Measurements from ENCODE around the gene NAV2.
A peak's percentile ranks its signal among the peaks of the same experiment; 100 is the strongest.

Gene NAV2

DNA sequence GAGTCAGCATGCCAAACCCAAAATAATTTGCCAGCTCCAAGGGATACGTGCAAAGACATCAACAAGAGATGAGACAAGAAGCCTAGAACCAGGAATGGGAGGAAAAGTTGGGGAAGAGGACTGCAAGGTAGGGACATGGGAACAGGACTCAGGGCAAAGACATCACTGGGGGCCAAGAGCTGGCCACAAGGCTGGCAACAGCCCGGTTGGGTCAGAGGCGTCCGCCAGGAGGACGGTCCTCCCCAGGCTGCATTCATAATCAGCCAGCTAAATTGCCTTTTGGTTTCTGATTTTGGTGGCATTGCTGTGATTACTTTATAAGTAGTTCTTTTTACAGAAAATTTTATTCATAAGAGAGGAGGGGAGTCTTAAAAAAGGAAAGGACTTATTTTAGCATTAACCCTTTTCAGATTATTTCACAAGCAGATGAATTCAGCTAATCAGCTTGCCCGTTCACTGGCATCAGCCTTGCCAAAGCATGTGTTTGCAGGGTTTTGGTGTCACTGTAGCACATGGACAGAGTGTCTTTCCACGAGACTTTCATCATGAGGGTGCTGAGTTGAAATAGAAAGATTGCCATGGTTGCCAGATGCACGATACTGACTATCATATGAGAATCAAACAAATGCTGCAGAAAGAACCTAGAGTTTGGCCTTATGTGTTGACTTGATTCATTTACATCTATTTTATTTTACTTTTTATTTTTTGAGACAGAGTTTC, 23.2 kb upstream of the NAV2 start:
- DNase-seq, result no peak

DNA sequence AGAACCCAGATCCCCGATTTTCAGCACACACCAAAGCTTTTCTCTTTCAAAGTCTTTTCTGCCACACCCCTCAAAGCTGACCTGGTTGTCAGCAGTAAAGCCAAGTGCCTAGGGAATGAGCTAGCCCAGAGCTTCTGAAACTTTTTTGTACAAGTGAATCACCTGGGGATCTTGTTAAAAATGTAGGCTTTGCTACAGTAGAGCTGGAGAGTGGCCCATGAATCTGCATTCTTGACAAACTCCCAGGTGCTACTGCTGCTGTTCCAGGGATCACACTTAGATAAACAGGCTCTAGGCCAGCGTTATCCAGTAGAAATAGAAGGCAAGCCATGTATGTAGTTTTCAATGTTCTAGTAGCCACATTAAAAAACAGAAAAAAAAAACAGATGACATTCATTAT, 21.8 kb upstream of the NAV2 start:
- no peak for DNase-seq

DNA sequence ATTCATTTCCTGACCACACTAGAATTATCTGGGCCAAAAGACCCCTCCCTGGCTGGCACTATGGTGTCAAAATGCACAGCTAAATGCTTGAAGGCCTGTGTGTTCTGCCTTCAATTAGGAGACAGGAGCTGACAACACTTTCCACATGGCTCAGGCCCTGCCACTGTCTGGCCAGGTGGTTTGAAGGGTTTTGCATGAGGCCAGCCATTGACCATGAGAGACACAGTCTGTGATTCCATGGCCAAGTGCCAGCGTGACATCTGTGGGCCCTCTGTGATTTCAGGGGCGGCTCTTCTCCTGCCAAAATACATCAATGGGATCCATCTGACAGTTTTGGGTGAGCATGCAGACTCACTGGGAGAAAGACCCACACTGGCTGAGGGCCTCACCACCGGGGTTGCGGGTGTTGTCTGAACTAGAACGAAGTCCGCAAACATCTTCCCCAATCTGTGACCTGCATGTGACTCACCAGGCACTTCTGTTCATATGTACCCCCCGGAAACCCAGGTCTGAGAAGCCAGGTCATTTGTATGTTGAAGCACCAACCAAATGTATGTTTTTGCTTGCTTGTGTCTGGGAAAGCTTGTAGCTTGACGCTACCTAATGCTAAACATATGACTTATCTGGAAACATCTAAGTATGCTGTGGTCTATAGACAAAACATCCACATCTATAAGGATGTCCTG, 20.7 kb upstream of the NAV2 start:
- DNase-seq, result no peak

- DNase-seq, result no peak
Observed at GRCh38 chr11:19693146-19693545, 19.5 kb upstream of the NAV2 start.

DNA sequence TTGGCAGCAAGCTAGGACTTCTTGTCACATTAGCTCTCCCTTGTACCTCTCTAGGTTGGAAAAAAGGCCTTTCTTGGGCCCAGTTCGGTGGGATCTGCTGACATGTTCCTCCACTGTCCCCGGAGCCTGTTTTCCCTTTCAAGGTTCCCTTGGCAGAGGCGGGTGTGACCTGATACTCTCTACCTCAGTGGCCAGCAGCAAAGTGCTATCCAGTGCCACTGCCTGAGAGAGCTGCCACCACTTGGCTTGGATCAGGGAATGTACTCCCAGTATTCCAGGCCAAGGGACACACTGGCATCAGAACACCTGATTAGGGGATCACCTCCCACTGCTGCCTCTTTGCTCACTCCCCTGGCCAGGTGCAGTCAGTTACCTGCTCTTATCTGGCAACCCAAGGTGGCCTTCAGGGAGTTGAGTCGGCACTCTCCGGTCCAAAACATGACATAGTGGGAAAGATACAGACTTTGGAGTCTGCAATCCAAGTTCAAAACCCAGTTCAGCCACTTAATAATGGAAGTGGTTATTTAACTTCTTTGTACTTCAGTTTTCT, 17.8 kb upstream of the NAV2 start:
- no peak for DNase-seq

GRCh38 chr11:19696073-19696472, 16.6 kb upstream of the NAV2 start:
- no peak for DNase-seq

DNA sequence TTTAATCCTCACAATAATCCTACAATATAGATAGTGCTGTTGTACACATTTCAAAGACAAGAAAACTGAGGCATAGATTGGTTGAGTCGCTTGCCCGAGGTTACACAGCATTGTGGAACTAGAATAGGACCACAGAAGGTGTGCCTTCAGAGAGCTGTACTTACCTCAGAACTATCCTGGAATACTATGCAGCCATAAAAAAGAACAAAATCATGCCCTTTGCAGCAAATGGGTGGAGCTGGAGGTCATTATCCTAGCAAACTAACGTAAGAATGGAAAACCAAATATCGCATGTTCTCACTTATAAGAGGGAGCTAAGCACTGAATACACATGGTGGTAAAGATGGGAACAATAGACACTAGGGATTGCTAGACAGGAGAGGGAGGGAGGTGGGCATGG, 15.7 kb upstream of the NAV2 start:
- no peak for DNase-seq

DNA sequence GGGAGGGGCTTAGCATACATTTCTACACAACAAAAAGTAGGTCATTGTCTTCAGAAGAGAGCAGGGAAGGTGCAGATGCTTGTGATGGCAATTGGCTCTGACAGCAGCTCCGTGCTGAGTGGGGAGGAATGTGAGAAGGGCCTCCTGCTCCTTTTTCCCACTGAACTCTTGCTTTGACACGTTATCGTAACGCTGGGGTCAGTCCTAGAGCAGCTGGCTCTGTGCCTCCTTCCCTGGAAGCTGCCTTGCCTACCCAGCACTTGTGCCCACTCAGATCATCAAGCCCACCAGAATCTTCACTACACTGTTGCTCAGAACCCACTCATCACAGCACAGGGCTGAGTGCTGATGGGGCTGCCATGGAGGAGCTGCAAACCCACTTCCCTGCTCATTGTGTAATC, 14.9 kb upstream of the NAV2 start:
- no peak for DNase-seq

DNA sequence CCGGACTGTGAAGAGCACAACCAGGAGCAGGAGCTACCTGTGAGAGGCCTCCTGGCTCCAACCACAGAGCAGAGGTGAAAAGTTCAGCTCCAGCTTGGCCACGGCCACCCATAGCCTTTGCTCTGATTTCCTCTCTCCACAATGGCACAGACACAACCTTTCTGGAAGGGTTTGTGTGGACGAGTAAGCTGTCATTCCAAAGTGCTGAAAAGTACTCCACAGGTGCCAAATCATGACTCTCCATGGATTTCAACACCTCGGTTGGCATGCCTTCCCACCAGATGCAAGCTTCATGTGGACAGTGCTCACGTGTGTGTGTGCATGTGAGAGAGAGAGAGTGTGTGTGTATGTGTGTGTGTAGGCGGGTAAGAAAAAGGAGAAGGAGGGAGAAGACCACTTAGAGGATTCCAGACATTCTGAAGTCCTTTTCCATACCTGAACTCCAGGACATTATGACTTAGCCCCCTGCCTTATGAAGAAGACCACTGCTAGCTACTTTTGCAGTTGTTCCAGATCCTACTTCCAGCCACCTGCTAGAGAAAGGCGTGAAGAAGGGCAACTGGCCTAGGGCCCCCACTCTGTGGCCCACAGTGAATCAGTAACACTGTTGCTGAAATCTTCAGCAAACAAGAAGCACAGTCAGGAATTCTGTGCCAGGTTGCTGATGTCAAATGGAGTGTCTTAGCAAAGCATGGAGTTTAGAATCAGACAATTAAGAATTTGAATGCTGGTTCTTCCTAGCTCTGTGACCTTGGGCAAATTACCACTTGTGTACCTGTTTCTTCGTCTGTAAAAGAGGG, 13.9 kb upstream of the NAV2 start:
- DNase-seq, result no peak

DNA sequence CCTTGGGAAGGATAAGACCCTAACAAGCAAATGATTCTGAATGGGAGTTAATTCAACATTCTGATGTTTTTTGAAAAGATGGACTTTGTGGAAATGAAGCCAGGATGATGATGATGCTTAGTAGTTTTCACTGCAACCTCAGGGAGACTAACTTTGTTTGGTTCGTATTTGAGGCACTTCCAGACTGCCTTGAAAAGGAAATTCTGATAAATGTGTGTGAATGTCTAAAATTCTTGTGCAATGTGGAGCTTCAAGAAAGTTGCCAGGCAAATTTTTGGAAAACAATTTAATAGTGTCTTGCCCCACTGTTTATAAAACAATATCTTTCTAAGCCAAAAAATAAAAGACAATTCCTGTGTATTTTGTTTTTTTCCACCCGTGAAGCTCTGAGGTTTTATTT, 11.2 kb upstream of the NAV2 start:
- DNase-seq, result no peak

GRCh38 chr11:19702620-19703019, 10.0 kb upstream of the NAV2 start:
- no peak for DNase-seq

DNA sequence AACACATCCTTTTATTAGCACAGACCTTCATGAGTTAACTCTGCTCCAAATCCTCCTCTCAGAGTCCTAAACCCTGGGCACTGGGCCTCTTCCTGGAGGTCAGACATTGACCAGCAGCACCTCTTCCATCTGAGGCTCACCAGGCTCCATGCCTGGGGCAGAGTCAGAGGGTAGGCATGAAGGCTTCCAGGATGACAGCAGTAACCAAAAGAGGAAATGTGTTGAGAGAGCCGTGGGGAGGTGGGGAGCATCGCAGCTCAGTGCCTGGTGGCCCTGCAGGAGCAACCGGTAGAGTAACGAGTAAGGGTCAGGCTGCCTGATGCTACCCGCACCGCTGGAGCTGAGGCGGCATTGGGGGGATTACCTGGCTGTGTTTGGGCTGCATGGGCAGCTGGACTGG, 9.4 kb upstream of the NAV2 start:
- DNase-seq, result no peak

GRCh38 chr11:19704213-19704612, 8.4 kb upstream of the NAV2 start:
- no peak for DNase-seq

DNA sequence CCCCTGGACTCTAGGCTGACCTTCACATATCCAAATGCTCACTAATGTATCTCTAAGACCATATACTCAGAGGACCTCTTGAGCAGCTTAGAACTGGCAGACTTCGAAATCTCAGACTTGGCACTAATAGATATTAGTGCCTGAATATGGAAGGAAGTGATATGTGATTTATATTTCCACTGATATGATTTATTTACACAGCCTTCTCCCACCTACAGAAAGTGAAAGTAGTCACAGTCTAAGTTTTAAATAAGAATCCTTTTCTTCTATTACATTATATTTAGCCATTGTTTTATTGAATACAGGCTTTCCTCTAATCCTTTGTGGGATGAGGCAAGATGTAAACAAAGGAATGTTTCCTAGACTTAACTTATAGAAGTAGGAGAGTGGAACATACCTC, 6.7 kb upstream of the NAV2 start:
- no peak for DNase-seq

DNA sequence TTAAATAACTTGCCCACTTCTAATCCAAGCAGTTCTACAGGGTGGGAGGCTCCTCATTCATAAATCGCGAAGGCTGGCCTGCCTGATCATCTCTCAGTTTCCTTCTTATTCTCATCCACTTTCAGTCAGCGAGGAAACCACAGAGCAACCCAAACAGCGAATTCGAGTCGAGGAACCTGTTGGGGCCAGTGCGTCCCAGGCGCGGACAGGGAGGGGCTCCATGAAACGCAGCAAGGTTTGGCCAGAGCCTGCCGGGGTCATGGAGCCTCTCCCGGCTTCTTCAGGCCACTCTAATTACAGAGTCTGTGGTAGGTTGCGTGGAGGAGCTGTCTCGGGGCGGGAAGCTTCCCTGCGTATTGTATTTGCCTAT, 741 bp upstream of the NAV2 start:
- DNase-seq, result no peak

DNA sequence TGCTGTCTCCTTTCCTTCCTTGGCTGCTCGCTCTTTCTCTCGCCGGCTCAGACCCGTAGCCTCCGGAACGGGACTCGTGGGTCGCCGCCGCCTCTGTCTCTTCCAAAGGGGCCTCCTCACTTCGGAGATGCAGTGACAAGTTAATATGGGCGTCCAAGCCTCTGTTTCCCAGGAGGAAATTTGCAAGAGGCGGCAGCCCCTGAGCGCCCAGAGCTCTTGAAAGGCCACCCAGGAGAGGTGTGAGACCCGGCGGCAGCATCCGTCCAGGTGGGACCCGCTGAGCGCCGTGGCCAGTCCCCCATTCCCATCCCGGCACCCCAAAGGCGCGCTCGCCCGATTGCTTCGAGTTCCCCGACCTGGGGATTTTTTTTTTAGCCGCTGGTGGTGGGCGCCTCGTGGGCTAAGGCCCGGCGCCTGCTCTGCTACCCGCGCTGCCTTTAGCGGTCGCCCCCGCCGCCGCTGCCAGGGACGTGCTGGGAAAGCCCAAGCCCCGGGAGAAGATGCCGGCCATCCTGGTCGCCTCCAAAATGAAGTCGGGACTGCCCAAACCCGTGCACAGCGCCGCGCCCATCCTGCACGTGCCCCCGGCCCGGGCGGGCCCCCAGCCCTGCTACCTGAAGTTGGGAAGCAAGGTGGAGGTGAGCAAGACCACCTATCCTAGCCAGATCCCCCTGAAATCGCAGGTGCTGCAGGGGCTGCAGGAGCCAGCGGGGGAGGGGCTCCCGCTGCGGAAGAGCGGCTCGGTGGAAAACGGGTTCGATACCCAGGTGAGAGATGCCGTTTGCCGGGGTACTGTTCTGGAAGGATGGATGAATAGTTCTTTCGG, 772 bp downstream of the NAV2 start:
- DNase-seq, result no peak

DNA sequence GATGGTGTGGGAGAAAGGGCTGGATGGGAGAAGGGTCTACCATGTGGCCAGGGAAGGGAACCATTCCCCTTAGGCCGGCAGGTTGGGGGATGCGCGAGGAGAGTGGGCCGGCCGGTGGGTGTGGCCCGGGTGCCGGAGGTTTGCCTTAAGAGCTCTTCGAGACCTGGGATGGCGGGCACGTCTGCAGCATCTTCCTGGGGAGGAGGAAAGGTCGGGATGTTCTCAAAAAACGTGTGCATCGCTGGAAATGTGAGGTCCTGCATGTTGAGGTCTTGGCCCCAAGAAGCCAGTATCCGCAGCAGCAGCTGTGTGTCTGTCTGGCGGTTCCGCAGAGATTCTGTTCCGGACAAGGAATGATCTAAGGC, 1.4 kb downstream of the NAV2 start:
- DNase-seq, result no peak

GRCh38 chr11:19714387-19715363, 2.0 kb downstream of the NAV2 start:
- no peak for DNase-seq

DNA sequence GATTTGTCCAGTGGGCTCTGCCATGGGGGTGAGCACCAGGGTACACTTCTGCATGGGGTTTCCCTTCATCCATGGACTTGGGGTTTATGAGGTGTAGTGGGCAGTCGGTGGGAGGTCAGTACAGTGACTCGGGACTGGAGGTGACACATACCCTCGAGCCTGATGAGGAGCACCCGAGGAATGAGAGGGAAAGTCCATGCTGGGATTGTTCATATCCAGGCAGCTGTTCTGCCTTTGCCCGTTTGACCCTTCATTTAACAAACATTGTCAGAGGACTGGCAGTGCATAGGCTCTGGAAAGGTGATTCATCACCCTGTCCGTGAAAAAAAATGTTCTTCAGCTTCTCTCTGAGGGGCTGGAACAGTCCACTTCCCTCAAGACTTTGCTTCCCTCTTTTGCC, 2.7 kb downstream of the NAV2 start:
- DNase-seq, result peak; percentile 63

- no peak for DNase-seq
Observed at GRCh38 chr11:19718051-19718450, 5.4 kb downstream of the NAV2 start.

GRCh38 chr11:19718951-19719350, 6.3 kb downstream of the NAV2 start:
- no peak for DNase-seq

DNA sequence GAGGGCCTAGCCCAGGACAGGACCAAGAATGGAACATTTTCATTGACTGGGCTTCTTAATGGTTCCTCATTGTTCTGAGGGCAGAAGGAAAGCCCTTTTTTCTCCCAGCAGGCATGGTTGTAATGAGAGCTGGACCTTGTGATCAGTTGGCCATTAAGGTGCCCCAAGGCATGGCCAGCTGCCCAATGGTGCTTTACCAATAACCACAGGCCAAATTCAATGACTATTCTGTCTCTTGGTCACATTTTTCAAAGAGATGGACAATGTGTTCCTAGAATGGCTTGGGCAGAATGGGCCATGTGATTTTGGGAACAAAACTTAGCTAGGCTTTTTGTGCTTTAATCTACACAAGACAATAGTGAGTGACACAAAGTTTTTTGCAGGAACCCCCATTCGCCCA, 7.3 kb downstream of the NAV2 start:
- DNase-seq, result no peak

All from amniotic stem cell (primary cell).